Body of pancreas (tissue), 4 donors: ENCODE data around the gene TLR10.

ENCODE experiments used
- POLR2A ChIP-seq, 3 donors: fragments of 450-650 bp; IDR thresholded peaks; one replicate each; pipeline ENCODE4 v1.6.1; 2016; ENCODE audit warnings: antibody characterized with exemption in 3 of 3, mild to moderate bottlenecking in 2 of 3
- TF ChIP-seq, protein P1 (sequence below), 7 experiments: fragments of 450-650 bp in 4 of 7; fragments of 200-600 bp in 3 of 7; sonication (generic) in 3 of 7; IDR thresholded peaks; one replicate each; pipeline ENCODE4 v1.5.1; 2016 to 2019; ENCODE audit warnings: antibody characterized with exemption in 7 of 7

DNA sequence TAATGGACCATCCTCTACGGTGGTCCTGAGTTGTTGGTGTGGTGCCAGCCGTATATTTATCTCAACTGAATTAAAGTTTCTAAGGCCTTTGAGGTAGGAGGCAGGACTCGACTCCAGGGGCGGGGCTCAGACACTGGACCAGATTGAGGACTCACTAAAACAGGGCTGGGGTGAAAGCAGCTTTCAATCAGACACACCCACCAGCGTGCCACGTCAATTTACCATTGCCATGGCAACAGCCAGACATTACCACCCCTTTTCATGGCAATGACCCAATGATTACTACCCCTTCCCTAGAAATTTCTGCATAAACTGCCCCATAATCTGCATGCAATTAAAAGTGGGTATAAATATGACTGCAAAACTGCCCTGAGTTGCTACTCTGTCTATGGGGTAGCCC lies 28.5 kb upstream of the TLR10 start:
- TF ChIP-seq, protein P1, sequence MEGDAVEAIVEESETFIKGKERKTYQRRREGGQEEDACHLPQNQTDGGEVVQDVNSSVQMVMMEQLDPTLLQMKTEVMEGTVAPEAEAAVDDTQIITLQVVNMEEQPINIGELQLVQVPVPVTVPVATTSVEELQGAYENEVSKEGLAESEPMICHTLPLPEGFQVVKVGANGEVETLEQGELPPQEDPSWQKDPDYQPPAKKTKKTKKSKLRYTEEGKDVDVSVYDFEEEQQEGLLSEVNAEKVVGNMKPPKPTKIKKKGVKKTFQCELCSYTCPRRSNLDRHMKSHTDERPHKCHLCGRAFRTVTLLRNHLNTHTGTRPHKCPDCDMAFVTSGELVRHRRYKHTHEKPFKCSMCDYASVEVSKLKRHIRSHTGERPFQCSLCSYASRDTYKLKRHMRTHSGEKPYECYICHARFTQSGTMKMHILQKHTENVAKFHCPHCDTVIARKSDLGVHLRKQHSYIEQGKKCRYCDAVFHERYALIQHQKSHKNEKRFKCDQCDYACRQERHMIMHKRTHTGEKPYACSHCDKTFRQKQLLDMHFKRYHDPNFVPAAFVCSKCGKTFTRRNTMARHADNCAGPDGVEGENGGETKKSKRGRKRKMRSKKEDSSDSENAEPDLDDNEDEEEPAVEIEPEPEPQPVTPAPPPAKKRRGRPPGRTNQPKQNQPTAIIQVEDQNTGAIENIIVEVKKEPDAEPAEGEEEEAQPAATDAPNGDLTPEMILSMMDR (IDR thresholded peaks at IDR 0.05), result no peak
- TF ChIP-seq POLR2A (IDR thresholded peaks at IDR 0.05), result no peak
